Adipocyte (in vitro differentiated cells): Measurements from ENCODE around the gene ANKRD12.

Experiments used
- DNase-seq: peaks from one replicate; pipeline ENCODE4 v3.0.0-alpha.2; 2015; ENCODE audit warnings: low read depth
- H3K27me3 ChIP-seq: replicated peaks from 2 replicates; pipeline ENCODE4 v1.7.0; 2013; ENCODE audit warnings: mild to moderate bottlenecking, low read length, moderate library complexity; ENCODE audit not compliant: control insufficient read depth, insufficient read depth
- H3K36me3 ChIP-seq: 2 replicates; pipeline ENCODE4 v1.7.0; 2013; ENCODE audit warnings: low read length, mild to moderate bottlenecking, moderate library complexity; ENCODE audit not compliant: control insufficient read depth, insufficient read depth, severe bottlenecking
- H3K4me1 ChIP-seq: 2 replicates; pipeline ENCODE4 v1.7.0; 2013; ENCODE audit warnings: mild to moderate bottlenecking, low read length, moderate library complexity; ENCODE audit not compliant: control insufficient read depth, insufficient read depth
- H3K4me3 ChIP-seq: 2 replicates; pipeline ENCODE4 v1.7.0; 2013; ENCODE audit warnings: mild to moderate bottlenecking, low read length, moderate library complexity
- H3K9ac ChIP-seq: 2 replicates; pipeline ENCODE4 v1.7.0; 2013; ENCODE audit warnings: mild to moderate bottlenecking, low read length, moderate library complexity
- H3K9me3 ChIP-seq: 2 replicates; pipeline ENCODE4 v1.7.0; 2013; ENCODE audit warnings: mild to moderate bottlenecking, low read length, moderate library complexity; ENCODE audit not compliant: control insufficient read depth

ANKRD12 gene

DNA sequence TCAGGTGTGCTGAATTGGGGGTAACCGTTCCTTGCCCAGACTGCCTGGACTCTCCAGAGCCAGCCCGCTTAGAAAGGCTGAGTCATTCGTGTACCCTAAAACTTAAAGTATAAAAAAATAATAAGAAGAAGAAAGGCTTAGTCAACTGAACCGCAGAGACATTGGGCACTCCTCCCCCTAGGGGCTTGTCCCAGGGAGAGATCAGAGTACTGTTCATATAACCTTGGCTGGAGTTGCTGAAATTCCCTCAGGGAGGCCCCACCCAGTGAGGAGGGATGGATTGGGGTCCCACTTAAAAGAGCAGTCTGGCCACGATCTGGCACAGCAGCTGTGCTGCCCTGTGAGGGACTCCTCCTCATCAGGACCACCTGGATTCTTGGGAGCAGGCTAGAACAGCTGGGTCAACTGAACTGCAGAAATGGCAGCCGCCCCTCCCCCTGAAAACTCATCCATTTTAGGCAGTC lies 37.2 kb downstream of the ANKRD12 start:
- Histone ChIP-seq H3K27me3 (no peaks in the 10 kb centered on the region), H3K4me3 (no peak overlapping the region), H3K4me1 (peaks cover 31% of the 10 kb centered on the region), H3K9me3 (no peaks in the 10 kb centered on the region), H3K9ac (no peak overlapping the region), H3K36me3 (no peaks in the 10 kb centered on the region)
- DNase-seq, result no peak

DNA sequence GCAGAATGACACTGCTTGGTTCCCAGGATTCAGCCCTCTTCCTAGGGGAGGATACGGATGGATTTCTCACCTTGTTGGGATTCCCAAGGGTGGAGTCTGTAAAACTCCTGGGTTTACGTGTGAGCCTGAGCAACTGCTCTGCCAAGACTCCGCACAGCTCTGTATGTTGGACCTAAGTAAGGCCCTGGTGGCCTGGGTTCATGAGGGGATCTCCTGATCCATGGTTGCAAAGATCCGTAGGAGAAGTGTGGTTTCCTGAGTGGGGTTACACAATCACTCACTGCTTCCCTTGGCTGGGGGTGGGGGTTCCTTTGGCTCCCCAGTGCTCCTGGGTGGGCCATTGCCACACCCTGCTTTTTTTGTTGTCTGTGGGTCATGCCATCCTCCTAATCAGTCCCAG lies 37.7 kb downstream of the ANKRD12 start:
- no peaks in the 10 kb centered on the region for H3K9me3 ChIP-seq
- H3K4me1 ChIP-seq, result peaks cover 34% of the 10 kb centered on the region
- no peak overlapping the region for H3K9ac ChIP-seq
- no peaks in the 10 kb centered on the region for H3K27me3 ChIP-seq
- H3K36me3 ChIP-seq, result no peaks in the 10 kb centered on the region
- no peak overlapping the region for H3K4me3 ChIP-seq
- DNase-seq, result no peak

DNA sequence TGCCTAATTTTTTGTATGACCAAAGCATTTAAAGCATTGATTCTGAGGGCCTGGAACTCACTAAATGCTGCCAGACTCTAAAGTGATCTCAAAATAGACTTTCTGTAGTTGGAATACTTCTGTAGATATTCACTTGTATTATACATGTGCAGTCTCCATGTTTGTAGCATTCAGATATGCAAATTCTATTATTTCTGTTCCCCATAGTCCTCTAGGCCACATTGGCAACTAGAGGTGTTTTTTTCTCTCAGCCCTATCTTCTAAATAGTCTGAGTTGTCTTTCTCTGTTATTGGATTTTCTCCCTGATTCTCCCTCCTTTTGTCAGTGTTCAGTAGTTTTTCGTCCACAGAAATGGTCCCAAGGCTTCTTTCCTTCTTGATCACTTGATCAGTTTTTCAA lies 38.5 kb downstream of the ANKRD12 start:
- Histone ChIP-seq H3K4me1 (peaks cover 34% of the 10 kb centered on the region), H3K9ac (no peak overlapping the region), H3K27me3 (no peaks in the 10 kb centered on the region), H3K36me3 (no peaks in the 10 kb centered on the region), H3K9me3 (no peaks in the 10 kb centered on the region), H3K4me3 (no peak overlapping the region)
- DNase-seq, result no peak

DNA sequence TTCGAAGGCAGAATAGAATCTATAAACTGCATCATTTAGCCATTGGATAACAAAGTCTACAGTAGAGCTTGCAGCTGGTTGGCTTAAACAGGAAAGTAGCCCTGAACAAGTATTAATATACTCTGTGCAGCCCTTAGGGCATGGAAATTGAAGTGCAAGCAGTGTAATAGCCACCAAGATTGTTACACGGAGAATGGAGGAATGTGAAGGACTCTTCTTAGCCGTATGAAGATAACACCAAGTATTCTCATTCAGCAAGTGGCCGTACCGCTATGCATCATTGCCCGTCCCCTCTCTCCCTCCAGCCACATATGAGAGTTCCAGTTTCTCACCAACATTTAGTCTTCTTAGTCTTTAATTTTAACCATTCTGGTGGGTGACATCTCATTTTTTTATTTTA lies 40.5 kb downstream of the ANKRD12 start:
- Histone ChIP-seq H3K9ac (no peak overlapping the region), H3K9me3 (no peaks in the 10 kb centered on the region), H3K27me3 (no peaks in the 10 kb centered on the region), H3K4me3 (no peak overlapping the region), H3K4me1 (peaks cover 42% of the 10 kb centered on the region), H3K36me3 (no peaks in the 10 kb centered on the region)
- no peak for DNase-seq

DNA sequence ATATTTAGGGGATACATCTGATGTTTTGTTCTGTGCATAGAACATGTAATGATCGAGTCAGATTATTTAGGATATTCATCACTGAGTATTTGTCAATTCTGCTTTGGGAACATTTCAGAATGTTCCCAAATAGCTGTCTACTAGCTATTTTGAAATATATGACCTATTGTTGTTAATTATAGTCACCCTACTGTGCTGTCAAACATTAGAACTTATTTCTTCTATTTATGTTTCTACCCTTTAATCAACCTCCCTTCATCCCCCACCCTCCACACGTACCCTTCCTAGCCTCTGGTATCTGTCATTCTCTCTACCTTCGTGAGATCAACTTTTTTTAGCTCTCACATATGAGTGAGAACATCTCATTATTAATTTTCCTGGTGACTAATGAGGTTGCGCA lies 40.9 kb downstream of the ANKRD12 start:
- Histone ChIP-seq H3K9me3 (no peaks in the 10 kb centered on the region), H3K36me3 (peaks cover 1% of the 10 kb centered on the region), H3K4me1 (peaks cover 42% of the 10 kb centered on the region), H3K27me3 (no peaks in the 10 kb centered on the region), H3K4me3 (no peak overlapping the region), H3K9ac (no peak overlapping the region)
- no peak for DNase-seq

DNA sequence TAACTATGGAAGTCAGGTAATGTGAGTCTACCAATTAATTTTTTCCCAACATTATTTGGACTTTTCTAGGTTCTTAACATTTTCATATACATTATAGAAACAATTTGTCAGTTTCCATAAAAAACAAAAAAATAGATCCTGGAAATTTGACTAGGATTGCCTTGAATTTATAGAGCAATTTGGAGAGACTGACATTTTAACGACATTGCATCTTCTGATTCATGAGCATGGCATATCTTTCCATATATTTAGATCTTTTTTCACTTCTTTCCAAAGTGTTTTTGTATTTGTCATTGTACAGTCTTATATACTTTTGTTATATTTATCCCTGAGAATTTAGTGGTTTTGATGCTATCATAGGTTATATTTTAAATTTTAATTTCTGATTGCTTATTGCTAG lies 42.0 kb downstream of the ANKRD12 start:
- H3K4me3 ChIP-seq, result no peak overlapping the region
- H3K4me1 ChIP-seq, result peaks cover 47% of the 10 kb centered on the region
- H3K27me3 ChIP-seq, result no peaks in the 10 kb centered on the region
- no peaks in the 10 kb centered on the region for H3K9me3 ChIP-seq
- no peak overlapping the region for H3K9ac ChIP-seq
- DNase-seq, result no peak
- H3K36me3 ChIP-seq, result peaks cover 12% of the 10 kb centered on the region

DNA sequence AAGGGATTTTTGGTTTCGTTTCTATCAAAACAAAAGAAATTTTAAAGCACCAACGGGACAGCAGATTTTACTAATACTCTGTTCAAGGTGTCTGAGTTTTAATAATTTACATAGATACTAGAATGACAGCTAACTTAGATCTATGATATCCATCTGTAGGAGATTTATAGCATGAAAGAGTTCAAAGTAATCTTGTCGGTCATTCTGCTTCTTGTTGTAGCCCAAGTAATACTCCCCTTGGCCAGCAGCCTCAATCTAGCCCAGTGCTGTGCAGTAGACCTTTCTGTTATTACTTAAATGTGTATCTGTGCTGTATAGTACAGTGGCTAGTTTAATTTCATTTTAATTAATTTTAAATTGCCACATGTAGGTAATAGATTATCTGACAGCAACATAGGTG lies 44.7 kb downstream of the ANKRD12 start:
- Histone ChIP-seq H3K9me3 (no peaks in the 10 kb centered on the region), H3K36me3 (peaks cover 27% of the 10 kb centered on the region), H3K9ac (no peak overlapping the region), H3K4me3 (peak overlapping the region; percentile 39), H3K4me1 (peaks cover 49% of the 10 kb centered on the region), H3K27me3 (no peaks in the 10 kb centered on the region)
- DNase-seq, result no peak

DNA sequence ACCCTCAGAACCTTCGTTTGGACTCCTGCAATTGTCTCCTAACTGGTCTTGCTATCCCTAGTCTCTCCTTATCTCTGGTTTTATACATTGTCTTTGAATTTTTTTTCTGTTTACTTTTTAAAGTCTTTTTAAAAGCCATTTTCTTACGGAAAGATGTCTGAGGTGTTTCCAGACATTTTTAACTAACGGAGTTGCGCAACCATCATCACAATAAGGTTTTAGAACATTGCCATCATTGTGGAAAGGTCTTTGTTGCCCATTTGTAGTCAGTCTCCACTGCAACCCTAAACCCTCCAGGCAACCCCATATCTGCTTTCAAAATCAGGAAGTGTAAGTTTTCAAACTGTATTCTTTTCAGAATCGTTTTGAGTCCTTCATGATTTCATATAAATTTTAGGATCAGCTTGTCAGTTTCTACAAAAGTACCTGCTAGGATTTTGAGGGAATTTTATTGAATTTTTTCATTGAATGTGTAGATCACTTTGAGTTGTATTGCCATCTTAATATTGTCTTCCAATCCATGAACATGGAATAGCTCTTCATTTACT lies 46.3 kb downstream of the ANKRD12 start:
- DNase-seq, result no peak

DNA sequence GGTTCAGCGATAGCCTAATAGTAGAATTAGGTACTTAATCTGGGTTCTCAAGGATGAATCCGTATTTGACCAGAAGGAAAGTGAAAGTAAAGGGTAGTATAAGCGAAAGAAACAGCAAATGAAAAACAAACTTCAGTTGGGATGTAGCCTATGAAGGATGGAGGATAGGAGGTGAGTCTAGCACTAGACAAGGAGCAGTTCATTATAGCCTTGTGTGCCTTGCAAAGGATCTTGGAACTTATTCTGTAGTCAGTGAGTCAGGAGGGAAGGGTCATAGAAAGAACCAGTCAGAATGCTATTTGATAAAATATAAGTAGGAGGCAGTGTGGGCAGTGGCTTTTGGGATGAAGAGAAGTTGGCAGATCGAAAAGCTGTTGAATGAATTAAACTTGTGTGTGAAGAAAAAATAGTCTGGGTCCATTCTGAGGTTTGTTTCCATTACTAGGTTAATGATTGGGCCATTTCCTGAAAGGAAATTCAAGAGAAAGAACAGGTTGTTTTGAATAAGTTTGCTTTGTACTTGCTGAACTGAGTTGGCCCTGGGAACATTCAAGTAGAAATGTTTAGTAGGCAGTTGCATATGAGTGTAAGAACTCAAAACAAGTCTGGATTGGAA lies 48.5 kb downstream of the ANKRD12 start:
- H3K27me3 ChIP-seq, result no peaks in the 10 kb centered on the region
- peaks cover 48% of the 10 kb centered on the region for H3K4me1 ChIP-seq

More for the DNA sequence above, 46.3 kb downstream of the ANKRD12 start:
- Histone ChIP-seq H3K27me3 (no peaks in the 10 kb centered on the region), H3K4me1 (peaks cover 39% of the 10 kb centered on the region), H3K9me3 (no peaks in the 10 kb centered on the region), H3K4me3 (no peak overlapping the region), H3K9ac (no peak overlapping the region), H3K36me3 (peaks cover 41% of the 10 kb centered on the region)

DNA sequence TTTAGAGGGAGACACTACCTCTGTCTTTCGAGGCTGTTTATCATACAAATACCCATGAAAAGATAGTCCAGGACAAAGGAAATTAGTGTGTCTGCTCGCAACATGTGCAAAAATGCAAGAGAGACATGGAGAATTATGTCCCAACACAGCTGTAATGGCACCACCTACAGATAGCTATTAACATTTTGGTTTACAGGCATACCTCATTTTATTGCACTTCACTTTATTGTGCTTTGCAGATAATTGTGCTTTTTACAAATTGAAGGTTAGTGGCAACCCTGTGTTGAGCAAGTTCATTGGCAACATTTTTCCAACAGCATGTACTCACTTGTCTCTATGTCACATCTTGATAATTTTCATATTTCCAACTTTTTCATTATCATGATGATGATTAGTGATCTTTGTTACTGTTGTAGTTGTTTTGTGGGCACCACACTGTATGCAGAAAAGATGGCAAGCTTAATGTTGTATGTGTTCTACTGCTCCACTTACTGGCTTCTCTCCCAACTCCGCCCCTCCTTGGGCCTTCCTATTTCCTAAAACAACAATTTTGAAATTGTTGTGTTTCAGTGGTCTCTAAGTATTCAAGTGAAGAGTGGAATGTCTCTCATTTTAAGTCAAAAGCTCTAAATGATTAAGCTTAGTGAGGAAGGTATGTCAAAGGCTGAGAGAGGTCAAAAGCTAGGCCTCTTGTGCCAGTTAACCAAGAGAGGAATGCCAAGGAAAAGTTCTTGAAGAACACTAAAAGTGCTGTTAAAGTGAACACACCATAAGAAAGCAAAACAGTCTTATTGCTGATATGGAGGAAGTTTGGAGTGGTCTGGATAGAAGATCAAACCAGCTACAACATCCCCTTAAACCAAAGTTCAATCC lies 52.0 kb downstream of the ANKRD12 start:
- H3K9me3 ChIP-seq, result no peaks in the 10 kb centered on the region
- no peaks in the 10 kb centered on the region for H3K27me3 ChIP-seq
- no peak for DNase-seq
- H3K9ac ChIP-seq, result no peak overlapping the region
- peaks cover 51% of the 10 kb centered on the region for H3K36me3 ChIP-seq
- peak overlapping the region; percentile 4 for H3K4me3 ChIP-seq
- peaks cover 35% of the 10 kb centered on the region for H3K4me1 ChIP-seq

More for the DNA sequence above, 48.5 kb downstream of the ANKRD12 start:
- H3K9me3 ChIP-seq, result no peaks in the 10 kb centered on the region
- no peak overlapping the region for H3K9ac ChIP-seq
- peaks cover 56% of the 10 kb centered on the region for H3K36me3 ChIP-seq
- DNase-seq, result no peak
- no peak overlapping the region for H3K4me3 ChIP-seq

DNA sequence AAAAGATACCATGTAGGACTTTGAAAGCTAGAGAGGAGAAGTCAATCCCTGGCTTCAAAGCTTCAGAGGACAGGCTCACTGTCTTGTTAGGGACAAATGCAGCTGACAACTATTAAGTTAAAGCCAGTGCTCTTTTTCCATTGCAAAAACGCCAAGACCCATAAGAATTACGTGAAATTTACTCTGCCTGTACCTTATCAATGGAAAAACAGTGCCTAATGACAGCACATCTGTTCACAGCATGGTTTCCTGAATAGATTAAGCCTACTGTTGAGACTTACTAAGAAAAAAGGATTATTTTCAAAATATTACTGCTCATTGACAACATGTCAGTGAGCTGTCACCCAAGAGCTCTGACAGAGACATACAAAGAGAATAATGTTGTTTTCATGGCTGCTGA lies 52.9 kb downstream of the ANKRD12 start:
- Histone ChIP-seq H3K4me3 (no peak overlapping the region), H3K9ac (no peak overlapping the region), H3K36me3 (peaks cover 45% of the 10 kb centered on the region), H3K27me3 (no peaks in the 10 kb centered on the region), H3K9me3 (no peaks in the 10 kb centered on the region), H3K4me1 (peaks cover 35% of the 10 kb centered on the region)
- no peak for DNase-seq
